GM19035 (cell line): ENCODE results near the gene KCNB1.

Experiments used
- ATAC-seq: cut with Tn5 transposase; IDR thresholded peaks from one replicate; pipeline ENCODE4 v1.9.1; 2021; ENCODE audit not compliant: unreplicated experiment

The KCNB1 gene

GRCh38 chr20:49393803-49394202 lies 88.7 kb downstream of the KCNB1 start:
- no peak for ATAC-seq

GRCh38 chr20:49392745-49393144 lies 89.7 kb downstream of the KCNB1 start:
- no peak for ATAC-seq

- no peak for ATAC-seq
Measured at GRCh38 chr20:49391404-49392245, 90.8 kb downstream of the KCNB1 start.

GRCh38 chr20:49389854-49390253 lies 92.6 kb downstream of the KCNB1 start:
- ATAC-seq: no peak

GRCh38 chr20:49388744-49389143 lies 93.7 kb downstream of the KCNB1 start:
- ATAC-seq: no peak

GRCh38 chr20:49387581-49387939 lies 94.9 kb downstream of the KCNB1 start:
- no peak for ATAC-seq

- ATAC-seq: no peak
Measured at GRCh38 chr20:49386848-49387580, 95.5 kb downstream of the KCNB1 start.

- ATAC-seq: no peak
Measured at GRCh38 chr20:49385465-49385864, 97.0 kb downstream of the KCNB1 start.

GRCh38 chr20:49384437-49385434 lies 97.7 kb downstream of the KCNB1 start:
- ATAC-seq: no peak

- no peak for ATAC-seq
Measured at GRCh38 chr20:49381558-49382493, 100.6 kb downstream of the KCNB1 start.

- no peak for ATAC-seq
Measured at GRCh38 chr20:49380337-49380780, 102.1 kb downstream of the KCNB1 start.

- no peak for ATAC-seq
Measured at GRCh38 chr20:49379338-49379737, 103.1 kb downstream of the KCNB1 start.

GRCh38 chr20:49377326-49377725 lies 105.1 kb downstream of the KCNB1 start:
- ATAC-seq: no peak

- no peak for ATAC-seq
Measured at GRCh38 chr20:49375170-49375569, 107.3 kb downstream of the KCNB1 start.

- ATAC-seq: no peak
Measured at GRCh38 chr20:49372095-49372734, 110.3 kb downstream of the KCNB1 start.

GRCh38 chr20:49368596-49368995 lies 113.9 kb downstream of the KCNB1 start:
- ATAC-seq: no peak

- ATAC-seq: no peak
Measured at GRCh38 chr20:49367113-49367512, 115.4 kb downstream of the KCNB1 start.

GRCh38 chr20:49366687-49367086 lies 115.8 kb downstream of the KCNB1 start:
- ATAC-seq: no peak

- ATAC-seq: no peak
Measured at GRCh38 chr20:49361862-49362660, 120.4 kb downstream of the KCNB1 start.
